Transverse colon (tissue), 3 donors: ENCODE measurements around the gene RAPGEF1.

Source experiments
- EP300 ChIP-seq: sonication (generic); formaldehyde crosslinking; IDR thresholded peaks from one replicate; pipeline ENCODE4 v1.6.1; 2017; ENCODE audit warnings: antibody characterized with exemption, low read depth
- POLR2A ChIP-seq: fragments of 450-650 bp; IDR thresholded peaks from one replicate; pipeline ENCODE4 v1.6.1; 2016; ENCODE audit warnings: antibody characterized with exemption, mild to moderate bottlenecking, moderate library complexity
- TF ChIP-seq, protein P1 (sequence below), 5 experiments: fragments of 200-600 bp in 3 of 5; fragments of 450-650 bp in 2 of 5; sonication (generic) in 3 of 5; IDR thresholded peaks; 1 replicate in 2 of 5; 2 replicates in 3 of 5; pipeline ENCODE4 v1.5.1; 2016 to 2017; ENCODE audit warnings: antibody characterized with exemption in 5 of 5, inconsistent platforms in 3 of 5, mild to moderate bottlenecking in 2 of 5, moderate library complexity in 1 of 5

GRCh38 chr9:131704141-131704983 is 35.5 kb downstream of the RAPGEF1 start:
- TF ChIP-seq, protein P1, sequence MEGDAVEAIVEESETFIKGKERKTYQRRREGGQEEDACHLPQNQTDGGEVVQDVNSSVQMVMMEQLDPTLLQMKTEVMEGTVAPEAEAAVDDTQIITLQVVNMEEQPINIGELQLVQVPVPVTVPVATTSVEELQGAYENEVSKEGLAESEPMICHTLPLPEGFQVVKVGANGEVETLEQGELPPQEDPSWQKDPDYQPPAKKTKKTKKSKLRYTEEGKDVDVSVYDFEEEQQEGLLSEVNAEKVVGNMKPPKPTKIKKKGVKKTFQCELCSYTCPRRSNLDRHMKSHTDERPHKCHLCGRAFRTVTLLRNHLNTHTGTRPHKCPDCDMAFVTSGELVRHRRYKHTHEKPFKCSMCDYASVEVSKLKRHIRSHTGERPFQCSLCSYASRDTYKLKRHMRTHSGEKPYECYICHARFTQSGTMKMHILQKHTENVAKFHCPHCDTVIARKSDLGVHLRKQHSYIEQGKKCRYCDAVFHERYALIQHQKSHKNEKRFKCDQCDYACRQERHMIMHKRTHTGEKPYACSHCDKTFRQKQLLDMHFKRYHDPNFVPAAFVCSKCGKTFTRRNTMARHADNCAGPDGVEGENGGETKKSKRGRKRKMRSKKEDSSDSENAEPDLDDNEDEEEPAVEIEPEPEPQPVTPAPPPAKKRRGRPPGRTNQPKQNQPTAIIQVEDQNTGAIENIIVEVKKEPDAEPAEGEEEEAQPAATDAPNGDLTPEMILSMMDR (IDR thresholded peaks at IDR 0.05), result peak in 1 of 5 experiments; percentile 8
- TF ChIP-seq POLR2A, result no peak
- TF ChIP-seq EP300, result no peak
